Aorta (tissue), 5 donors: Measurements from ENCODE around the gene RNASEH2B. TPM values are rescaled to one million over a fixed set of nuclear protein-coding genes. Genes with fewer than 3 reads are reported as not detected.

ENCODE experiments used
- ATAC-seq: fragments of 200-7000 bp; cut with Tn5 transposase; one replicate; pipeline ENCODE4 v1.9.1; 2022; ENCODE audit warnings: moderate library complexity; ENCODE audit not compliant: low FRiP score
- DNase-seq, 2 donors: peaks; one replicate each; pipeline ENCODE4 v3.0.0-alpha.2; 2020
- H3K27ac ChIP-seq, 2 donors: one replicate each; pipeline ENCODE4 v1.5.1; 2013; ENCODE audit warnings: low read length in 2 of 2, mild to moderate bottlenecking in 2 of 2, moderate library complexity in 2 of 2, control low read depth in 1 of 2, inconsistent platforms in 1 of 2, low read depth in 1 of 2
- H3K27me3 ChIP-seq, 2 donors: one replicate each; pipeline ENCODE4 v1.6.1; 2013; ENCODE audit warnings: control low read depth in 1 of 2, low read length in 1 of 2, mild to moderate bottlenecking in 1 of 2, moderate library complexity in 1 of 2; ENCODE audit not compliant: insufficient read depth in 2 of 2, control insufficient read depth in 1 of 2
- H3K36me3 ChIP-seq, 2 donors: one replicate each; pipeline ENCODE4 v1.6.1; 2013; ENCODE audit warnings: control low read depth in 1 of 2, low read length in 1 of 2, mild to moderate bottlenecking in 1 of 2; ENCODE audit not compliant: insufficient read depth in 2 of 2, control insufficient read depth in 1 of 2
- H3K4me1 ChIP-seq, 2 donors: one replicate each; pipeline ENCODE4 v1.6.1; 2013; ENCODE audit warnings: low read length in 2 of 2, control low read depth in 1 of 2, mild to moderate bottlenecking in 1 of 2, moderate library complexity in 1 of 2; ENCODE audit not compliant: insufficient read depth in 2 of 2, control insufficient read depth in 1 of 2
- H3K4me3 ChIP-seq, 2 donors: one replicate each; pipeline ENCODE4 v1.5.1; 2013; ENCODE audit warnings: low read length in 2 of 2, control low read depth in 1 of 2, mild to moderate bottlenecking in 1 of 2
- H3K9me3 ChIP-seq: one replicate; pipeline ENCODE4 v1.6.1; 2013; ENCODE audit warnings: mild to moderate bottlenecking, low read length; ENCODE audit not compliant: control insufficient read depth
- WGBS, 2 donors: extraction: QIAGEN DNeasy Blood & Tissue Kit; methylation state at CpG; one replicate each; pipeline ENCODE4 v1.1.7; 2013; 5-methylcytosine and 5-hydroxymethylcytosine counted together
- intact Hi-C, 2 donors: fragments of 100-400 bp; cut with DNase I; formaldehyde crosslinking; loops; one replicate each; pipeline versions ENCODE4 v1.14.2 to v1.15.0; 2022
- long read RNA-seq, 2 donors: library from polyadenylated mRNA; unstranded; transcript quantifications; one replicate each; pipeline ENCODE4 v2.0.0, GENCODE V29; 2020 to 2021
- polyA plus RNA-seq, 2 donors: library from polyadenylated mRNA; stranded (reverse); fragments of 200-250 nt; gene quantifications; one replicate each; pipeline ENCODE4 v1.2.3, GENCODE V29; 2013
- total RNA-seq, 2 donors: library from RNA; stranded (reverse); fragmentation: NEBNext Ultra II Directional; extraction: Animal tissue kit (Norgen Biotek cat#: 25700); gene quantifications; one replicate each; pipeline ENCODE4 v1.2.1, GENCODE V29; 2021
- donor health status: healthy with polysubstance abuse.
- donor health status: Bipolar disorder and iron deficiency.
- donor health status: DM: no; HTN: no; CAD: no.
- donor health status: DM: no; HTN: no; CAD: no.
- donor health status: DM: yes; HTN: yes; CAD: no.

The RNASEH2B gene, protein sequence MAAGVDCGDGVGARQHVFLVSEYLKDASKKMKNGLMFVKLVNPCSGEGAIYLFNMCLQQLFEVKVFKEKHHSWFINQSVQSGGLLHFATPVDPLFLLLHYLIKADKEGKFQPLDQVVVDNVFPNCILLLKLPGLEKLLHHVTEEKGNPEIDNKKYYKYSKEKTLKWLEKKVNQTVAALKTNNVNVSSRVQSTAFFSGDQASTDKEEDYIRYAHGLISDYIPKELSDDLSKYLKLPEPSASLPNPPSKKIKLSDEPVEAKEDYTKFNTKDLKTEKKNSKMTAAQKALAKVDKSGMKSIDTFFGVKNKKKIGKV
- total RNA-seq (10 to 100 TPM; 27.7 to 36.6 TPM), polyA plus RNA-seq (10 to 100 TPM; 46.5 to 72.0 TPM)
- long read RNA-seq, donor 1, full-length matches to known transcripts: 47 of 66 reads
- long read RNA-seq, donor 1, partial matches to known transcripts: 0 of 66 reads
- long read RNA-seq, donor 1, other reads (novel, unspliced or antisense): 19 of 66 reads
- long read RNA-seq, donor 2, full-length matches to known transcripts: 6 of 12 reads
- long read RNA-seq, donor 2, partial matches to known transcripts: 0 of 12 reads
- long read RNA-seq, donor 2, other reads (novel, unspliced or antisense): 6 of 12 reads

DNA sequence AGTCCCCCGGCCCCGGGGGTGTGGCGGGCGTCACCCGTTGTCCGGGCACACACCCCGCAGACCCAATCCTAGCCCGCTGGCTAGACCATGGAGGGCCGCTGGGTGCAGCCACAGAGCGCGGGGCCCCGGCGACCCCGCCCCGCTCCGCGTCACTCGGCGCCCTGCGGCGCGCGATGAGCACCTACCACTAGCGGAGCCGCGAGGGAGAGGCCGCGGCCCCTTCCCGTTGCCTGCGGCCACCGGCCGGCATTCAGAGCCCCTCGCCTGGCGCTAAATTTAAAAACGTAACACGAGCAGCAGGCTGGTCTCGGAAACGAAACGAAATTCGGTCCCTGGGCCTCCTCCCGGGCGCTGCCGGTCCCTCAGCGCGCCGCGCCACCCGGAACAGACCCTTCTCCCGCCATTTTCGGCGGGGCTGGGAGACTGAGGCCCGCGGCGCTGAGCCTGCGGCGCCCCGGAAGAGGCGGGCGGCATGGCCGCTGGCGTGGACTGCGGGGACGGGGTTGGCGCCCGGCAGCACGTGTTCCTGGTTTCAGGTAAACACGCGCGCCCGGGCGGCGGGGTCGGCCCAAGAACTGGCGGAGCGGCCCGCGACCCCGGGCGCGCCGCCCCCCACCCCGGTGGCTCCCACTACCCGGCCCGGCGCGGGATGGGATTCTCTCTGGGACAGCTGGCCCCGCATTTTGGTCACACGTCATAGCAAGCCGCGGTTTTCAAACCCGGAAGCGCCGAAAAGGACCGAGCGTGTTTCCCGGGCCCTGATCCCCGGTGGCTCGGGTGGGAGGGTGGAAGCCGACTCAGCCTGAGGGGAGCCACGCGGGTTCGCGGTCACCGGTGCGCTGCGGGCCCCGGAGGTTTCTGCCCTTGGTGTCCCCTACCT is at the start of gene RNASEH2B:
TSS of gene RNASEH2B (plus strand) at position 187 of the 880 bp plus-strand sequence. CDS start at position 473, 286 bp downstream.
- DNase-seq (peak; percentile 83 to 90), ATAC-seq (peak; percentile 90)
- Histone ChIP-seq H3K9me3 (no peaks in the 10 kb centered on the region), H3K27me3 (no peaks in the 10 kb centered on the region), H3K4me3 (peak within 1 kb of the TSS; percentile 55 to 62), H3K36me3 (no peaks in the 10 kb centered on the region), H3K27ac (peak within 1 kb of the TSS; percentile 14 to 55), H3K4me1 (no peaks in the 10 kb centered on the region)
- 0% methylated on average over 93 to 107 of the region's 107 CpGs for WGBS, 2 donors
- intact Hi-C loops: loop anchor here in 1 of 2 donors (5.0 to 10.0 kb wide), 4 partner anchors 375 to 935 kb away; no protein-coding TSS in a partner anchor

- DNase-seq (no peak), ATAC-seq (no peak)
- WGBS, 2 donors: 89 to 95% methylated on average over 1 of the region's 1 CpG
- H3K27ac ChIP-seq: no peak overlapping the region
- H3K9me3 ChIP-seq: no peaks in the 10 kb centered on the region
- no peak overlapping the region for H3K4me3 ChIP-seq
- no peaks in the 10 kb centered on the region for H3K4me1 ChIP-seq
- no peaks in the 10 kb centered on the region for H3K27me3 ChIP-seq
- intact Hi-C loops: no loop called here
- H3K36me3 ChIP-seq: no peaks in the 10 kb centered on the region
These were observed 45.1 kb upstream of the RNASEH2B start for GRCh38 chr13:50864492-50864891.

- DNase-seq: no peak
- no peak overlapping the region for H3K4me3 ChIP-seq
- WGBS, 2 donors: 44 to 52% methylated on average over 2 of the region's 2 CpGs
- no peak overlapping the region for H3K27ac ChIP-seq
- no peaks in the 10 kb centered on the region for H3K9me3 ChIP-seq
- intact Hi-C loops: no loop called here
- ATAC-seq: no peak
- H3K36me3 ChIP-seq: no peaks in the 10 kb centered on the region
- H3K4me1 ChIP-seq: no peaks in the 10 kb centered on the region
- no peaks in the 10 kb centered on the region for H3K27me3 ChIP-seq
These were observed 42.6 kb upstream of the RNASEH2B start for GRCh38 chr13:50866817-50867636.

DNA sequence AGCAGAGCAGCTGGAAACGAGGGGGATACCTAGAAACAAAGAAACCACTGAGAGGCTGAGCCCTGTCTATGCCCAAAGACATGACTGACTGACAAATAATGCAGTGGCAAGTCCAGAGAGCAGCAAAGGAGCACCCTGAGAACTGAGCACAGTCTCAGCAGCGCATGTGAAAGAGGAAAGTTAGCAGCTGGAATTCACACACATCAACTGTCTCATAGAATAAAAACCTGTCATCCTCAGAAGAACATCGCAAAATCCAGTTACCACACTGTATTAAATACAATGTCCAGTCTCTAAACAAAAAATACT is 42.0 kb upstream of the RNASEH2B start:
- H3K27me3 ChIP-seq: no peaks in the 10 kb centered on the region
- intact Hi-C loops: no loop called here
- DNase-seq (no peak), ATAC-seq (no peak)
- no peak overlapping the region for H3K27ac ChIP-seq
- no peaks in the 10 kb centered on the region for H3K4me1 ChIP-seq
- no peaks in the 10 kb centered on the region for H3K36me3 ChIP-seq
- 72 to 74% methylated on average over 3 of the region's 3 CpGs for WGBS, 2 donors
- no peak overlapping the region for H3K4me3 ChIP-seq
- H3K9me3 ChIP-seq: no peaks in the 10 kb centered on the region

DNA sequence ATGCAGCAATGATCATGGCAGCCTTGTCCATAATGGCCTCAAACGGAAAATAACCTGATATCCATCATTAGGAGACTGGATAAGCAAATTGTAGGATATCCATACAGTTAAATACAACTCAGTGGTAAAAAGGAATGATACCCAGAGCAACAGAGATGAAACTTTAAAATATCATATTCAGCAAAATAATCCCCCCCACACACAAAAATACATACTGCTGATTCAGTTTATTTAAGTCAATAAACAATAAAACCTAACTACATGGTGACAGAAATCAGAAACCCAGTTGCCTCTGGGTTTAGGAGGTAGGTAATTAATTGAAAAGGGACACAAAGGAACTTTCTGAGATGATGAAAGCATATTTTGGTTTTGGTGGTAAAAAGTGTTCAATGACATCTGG is 38.2 kb upstream of the RNASEH2B start:
- H3K36me3 ChIP-seq: no peaks in the 10 kb centered on the region
- 68 to 90% methylated on average over 1 of the region's 1 CpG for WGBS, 2 donors
- H3K9me3 ChIP-seq: no peaks in the 10 kb centered on the region
- no peak overlapping the region for H3K4me3 ChIP-seq
- H3K27ac ChIP-seq: no peak overlapping the region
- no peaks in the 10 kb centered on the region for H3K27me3 ChIP-seq
- ATAC-seq: no peak
- intact Hi-C loops: no loop called here
- H3K4me1 ChIP-seq: no peaks in the 10 kb centered on the region
- DNase-seq: no peak

DNA sequence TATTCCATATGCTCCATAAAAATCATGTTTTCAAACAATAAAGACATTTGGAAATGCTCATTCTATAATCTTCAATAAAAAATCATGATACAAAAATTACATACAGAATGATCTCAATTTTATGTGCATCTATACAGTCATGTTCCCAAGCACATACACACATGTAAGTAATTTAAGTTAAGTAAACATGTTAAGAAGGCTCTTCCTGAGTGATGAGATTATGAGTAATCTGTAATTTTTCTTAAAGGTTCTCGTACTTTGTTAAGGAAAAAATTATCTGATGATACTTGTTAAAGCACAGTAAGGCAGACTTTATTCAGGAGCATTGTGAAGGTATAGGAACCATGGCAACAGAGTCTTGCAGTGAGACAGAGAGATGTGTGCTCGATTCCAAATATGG is 36.1 kb upstream of the RNASEH2B start:
- DNase-seq (no peak), ATAC-seq (no peak)
- H3K36me3 ChIP-seq: no peaks in the 10 kb centered on the region
- H3K27ac ChIP-seq: no peak overlapping the region
- no peaks in the 10 kb centered on the region for H3K27me3 ChIP-seq
- H3K4me1 ChIP-seq: no peaks in the 10 kb centered on the region
- WGBS, 2 donors: 64 to 68% methylated on average over 2 of the region's 2 CpGs
- intact Hi-C loops: no loop called here
- H3K4me3 ChIP-seq: no peak overlapping the region
- no peaks in the 10 kb centered on the region for H3K9me3 ChIP-seq

DNA sequence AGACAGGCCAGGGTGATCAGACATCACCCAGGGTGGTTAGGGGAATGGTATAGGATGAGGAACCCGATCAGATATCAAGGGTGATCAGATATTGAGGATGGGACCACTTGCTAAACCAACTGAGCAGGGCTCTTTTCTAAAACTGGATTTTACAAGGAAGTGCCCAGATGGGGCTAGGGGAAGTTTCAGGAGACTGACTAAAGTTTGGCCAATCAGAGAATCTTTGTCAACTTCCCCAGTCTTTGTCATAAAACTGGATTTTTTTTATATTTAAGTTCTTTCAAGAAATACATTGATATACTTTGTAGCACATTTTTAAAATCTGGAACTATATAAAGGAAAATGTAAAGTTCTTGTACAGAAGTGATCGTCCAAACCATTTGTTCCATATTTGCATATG is 35.6 kb upstream of the RNASEH2B start:
- Histone ChIP-seq H3K4me1 (no peaks in the 10 kb centered on the region), H3K4me3 (no peak overlapping the region), H3K27me3 (no peaks in the 10 kb centered on the region), H3K9me3 (no peaks in the 10 kb centered on the region), H3K36me3 (no peaks in the 10 kb centered on the region), H3K27ac (no peak overlapping the region)
- intact Hi-C loops: no loop called here
- DNase-seq (no peak), ATAC-seq (no peak)
- 95 to 96% methylated on average over 2 of the region's 2 CpGs for WGBS, 2 donors

DNA sequence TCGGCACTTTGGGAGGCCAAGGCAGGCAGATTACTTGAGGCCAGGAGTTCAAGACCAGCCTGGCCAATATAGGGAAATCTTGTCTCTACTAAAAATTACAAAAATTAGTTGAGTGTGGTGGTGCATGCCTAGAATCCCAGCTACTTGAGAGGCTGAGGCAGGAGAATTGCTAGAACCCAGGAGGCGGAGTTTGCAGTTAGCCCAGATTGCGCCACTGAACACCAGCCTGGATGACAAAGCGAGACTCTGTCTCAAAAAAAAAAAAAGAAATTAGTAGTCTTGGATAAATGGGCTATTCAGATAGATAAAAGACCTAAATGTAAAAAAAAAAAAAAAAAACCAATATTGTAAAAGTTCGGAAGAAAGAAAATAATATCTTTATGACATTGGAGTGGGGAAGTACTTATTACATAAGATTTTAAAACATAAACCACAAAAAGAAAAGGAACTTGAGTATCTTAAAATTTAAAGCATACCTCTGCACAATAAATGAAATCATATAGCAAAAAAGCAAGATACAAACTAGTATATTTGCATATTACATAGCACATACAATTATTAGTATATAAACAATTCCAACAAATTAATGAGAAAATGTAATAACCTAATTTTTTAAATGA is 26.7 kb upstream of the RNASEH2B start:
- 95 to 98% methylated on average over 5 of the region's 5 CpGs for WGBS, 2 donors
- DNase-seq (no peak), ATAC-seq (no peak)
- Histone ChIP-seq H3K4me3 (no peak overlapping the region), H3K36me3 (no peaks in the 10 kb centered on the region), H3K27me3 (no peaks in the 10 kb centered on the region), H3K4me1 (no peaks in the 10 kb centered on the region), H3K27ac (no peak overlapping the region), H3K9me3 (no peaks in the 10 kb centered on the region)
- intact Hi-C loops: no loop called here
